Lower leg skin (tissue), 3 donors: ENCODE data around the gene C17orf113.

Experiments
- POLR2A ChIP-seq, 2 donors: fragments of 450-650 bp; IDR thresholded peaks; one replicate each; pipeline ENCODE4 v1.6.1; 2016 to 2017; ENCODE audit warnings: antibody characterized with exemption in 2 of 2, mild to moderate bottlenecking in 1 of 2, moderate library complexity in 1 of 2
- TF ChIP-seq, protein P1 (sequence below), 3 donors: fragments of 450-650 bp; IDR thresholded peaks; one replicate each; pipeline ENCODE4 v1.5.1; 2016; ENCODE audit warnings: antibody characterized with exemption in 3 of 3, mild to moderate bottlenecking in 3 of 3, moderate library complexity in 2 of 3

DNA sequence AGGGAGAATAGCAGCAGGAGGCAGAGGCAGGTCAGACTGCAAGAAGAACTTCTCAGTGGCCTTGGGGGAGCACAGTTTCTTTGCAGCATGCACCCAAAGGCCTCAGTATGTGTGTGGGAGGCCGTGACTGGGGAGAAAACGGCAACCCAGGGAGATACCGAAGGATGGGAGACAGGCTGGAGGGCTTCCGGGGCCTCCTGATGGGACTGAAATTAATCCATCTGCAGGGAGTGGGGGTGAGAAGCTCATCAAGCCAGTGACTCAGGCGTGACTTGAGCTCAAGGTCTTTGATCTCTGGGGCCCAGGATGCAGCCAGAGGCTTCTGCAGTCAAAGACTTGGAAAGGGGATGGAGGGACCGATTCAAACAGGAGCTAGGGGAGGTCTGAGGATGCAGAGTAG, 5.1 kb upstream of the C17orf113 start:
- TF ChIP-seq, protein P1, sequence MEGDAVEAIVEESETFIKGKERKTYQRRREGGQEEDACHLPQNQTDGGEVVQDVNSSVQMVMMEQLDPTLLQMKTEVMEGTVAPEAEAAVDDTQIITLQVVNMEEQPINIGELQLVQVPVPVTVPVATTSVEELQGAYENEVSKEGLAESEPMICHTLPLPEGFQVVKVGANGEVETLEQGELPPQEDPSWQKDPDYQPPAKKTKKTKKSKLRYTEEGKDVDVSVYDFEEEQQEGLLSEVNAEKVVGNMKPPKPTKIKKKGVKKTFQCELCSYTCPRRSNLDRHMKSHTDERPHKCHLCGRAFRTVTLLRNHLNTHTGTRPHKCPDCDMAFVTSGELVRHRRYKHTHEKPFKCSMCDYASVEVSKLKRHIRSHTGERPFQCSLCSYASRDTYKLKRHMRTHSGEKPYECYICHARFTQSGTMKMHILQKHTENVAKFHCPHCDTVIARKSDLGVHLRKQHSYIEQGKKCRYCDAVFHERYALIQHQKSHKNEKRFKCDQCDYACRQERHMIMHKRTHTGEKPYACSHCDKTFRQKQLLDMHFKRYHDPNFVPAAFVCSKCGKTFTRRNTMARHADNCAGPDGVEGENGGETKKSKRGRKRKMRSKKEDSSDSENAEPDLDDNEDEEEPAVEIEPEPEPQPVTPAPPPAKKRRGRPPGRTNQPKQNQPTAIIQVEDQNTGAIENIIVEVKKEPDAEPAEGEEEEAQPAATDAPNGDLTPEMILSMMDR (IDR thresholded peaks at IDR 0.05) = no peak
- TF ChIP-seq POLR2A (IDR thresholded peaks at IDR 0.05) = no peak
